ENCODE measurements around the gene MAMDC4.
"Not testable (repeated sequence)": the region's sequence is repeated elsewhere in the genome, so short reads cannot be mapped to it uniquely, and the experiment has no call there.

Gene MAMDC4

GRCh38 chr9:136831720-136832104, 20.4 kb upstream of the MAMDC4 start:
- Histone ChIP-seq H3K4me1 (ENCODE audit: control insufficient read depth, insufficient read depth, low read length, poor library complexity, severe bottlenecking) (no peaks in the 10 kb centered on the region), H3K27me3 (replicated peaks; ENCODE audit: control insufficient read depth, insufficient read depth, low read length, poor library complexity, severe bottlenecking) (no peaks in the 10 kb centered on the region), H3K36me3 (ENCODE audit: control insufficient read depth, insufficient read depth, low read length) (peaks cover 38% of the 10 kb centered on the region), H3K4me3 (ENCODE audit: insufficient read depth, low read depth, low read length, poor library complexity, severe bottlenecking) (no peak overlapping the region), H3K27ac (ENCODE audit: insufficient read depth, low read length, poor library complexity, severe bottlenecking) (no peak overlapping the region), H3K9me3 (ENCODE audit: control insufficient read depth, low read length) (no peaks in the 10 kb centered on the region)
- no peak for DNase-seq

- H3K27me3 ChIP-seq (replicated peaks; ENCODE audit: control insufficient read depth, insufficient read depth, low read length, poor library complexity, severe bottlenecking), result no peaks in the 10 kb centered on the region
- H3K4me3 ChIP-seq (ENCODE audit: insufficient read depth, low read depth, low read length, poor library complexity, severe bottlenecking), result no peak overlapping the region
- no peak overlapping the region for H3K27ac ChIP-seq (ENCODE audit: insufficient read depth, low read length, poor library complexity, severe bottlenecking)
- no peak for DNase-seq
- no peaks in the 10 kb centered on the region for H3K4me1 ChIP-seq (ENCODE audit: control insufficient read depth, insufficient read depth, low read length, poor library complexity, severe bottlenecking)
- peaks cover 37% of the 10 kb centered on the region for H3K36me3 ChIP-seq (ENCODE audit: control insufficient read depth, insufficient read depth, low read length)
- H3K9me3 ChIP-seq (ENCODE audit: control insufficient read depth, low read length), result no peaks in the 10 kb centered on the region
Observed at GRCh38 chr9:136832581-136832980, 19.6 kb upstream of the MAMDC4 start.

- peaks cover 36% of the 10 kb centered on the region for H3K36me3 ChIP-seq (ENCODE audit: control insufficient read depth, insufficient read depth, low read length)
Observed at GRCh38 chr9:136833381-136834048, 18.6 kb upstream of the MAMDC4 start.

GRCh38 chr9:136835162-136835931, 16.8 kb upstream of the MAMDC4 start:
- no peak overlapping the region for H3K27ac ChIP-seq (ENCODE audit: insufficient read depth, low read length, poor library complexity, severe bottlenecking)
- no peak overlapping the region for H3K4me3 ChIP-seq (ENCODE audit: insufficient read depth, low read depth, low read length, poor library complexity, severe bottlenecking)
- no peaks in the 10 kb centered on the region for H3K27me3 ChIP-seq (replicated peaks; ENCODE audit: control insufficient read depth, insufficient read depth, low read length, poor library complexity, severe bottlenecking)
- DNase-seq, result no peak
- no peaks in the 10 kb centered on the region for H3K9me3 ChIP-seq (ENCODE audit: control insufficient read depth, low read length)
- H3K36me3 ChIP-seq (ENCODE audit: control insufficient read depth, insufficient read depth, low read length), result peaks cover 24% of the 10 kb centered on the region
- no peaks in the 10 kb centered on the region for H3K4me1 ChIP-seq (ENCODE audit: control insufficient read depth, insufficient read depth, low read length, poor library complexity, severe bottlenecking)

More at GRCh38 chr9:136833381-136834048, 18.6 kb upstream of the MAMDC4 start:
- not testable (repeated sequence) for H3K4me3 ChIP-seq (ENCODE audit: insufficient read depth, low read depth, low read length, poor library complexity, severe bottlenecking); H3K4me1 ChIP-seq (ENCODE audit: control insufficient read depth, insufficient read depth, low read length, poor library complexity, severe bottlenecking); H3K27me3 ChIP-seq (replicated peaks; ENCODE audit: control insufficient read depth, insufficient read depth, low read length, poor library complexity, severe bottlenecking); H3K9me3 ChIP-seq (ENCODE audit: control insufficient read depth, low read length); DNase-seq; H3K27ac ChIP-seq (ENCODE audit: insufficient read depth, low read length, poor library complexity, severe bottlenecking)

- H3K27me3 ChIP-seq (replicated peaks; ENCODE audit: control insufficient read depth, insufficient read depth, low read length, poor library complexity, severe bottlenecking), result no peaks in the 10 kb centered on the region
- no peak for DNase-seq
- no peak overlapping the region for H3K4me3 ChIP-seq (ENCODE audit: insufficient read depth, low read depth, low read length, poor library complexity, severe bottlenecking)
- H3K4me1 ChIP-seq (ENCODE audit: control insufficient read depth, insufficient read depth, low read length, poor library complexity, severe bottlenecking), result no peaks in the 10 kb centered on the region
- no peaks in the 10 kb centered on the region for H3K9me3 ChIP-seq (ENCODE audit: control insufficient read depth, low read length)
- H3K36me3 ChIP-seq (ENCODE audit: control insufficient read depth, insufficient read depth, low read length), result peaks cover 15% of the 10 kb centered on the region
- H3K27ac ChIP-seq (ENCODE audit: insufficient read depth, low read length, poor library complexity, severe bottlenecking), result no peak overlapping the region
Observed at GRCh38 chr9:136835932-136836904, 15.9 kb upstream of the MAMDC4 start.

GRCh38 chr9:136837146-136837855, 14.8 kb upstream of the MAMDC4 start:
- no peak overlapping the region for H3K27ac ChIP-seq (ENCODE audit: insufficient read depth, low read length, poor library complexity, severe bottlenecking)
- H3K9me3 ChIP-seq (ENCODE audit: control insufficient read depth, low read length), result no peaks in the 10 kb centered on the region
- no peak for DNase-seq
- H3K4me3 ChIP-seq (ENCODE audit: insufficient read depth, low read depth, low read length, poor library complexity, severe bottlenecking), result no peak overlapping the region
- peaks cover 4% of the 10 kb centered on the region for H3K4me1 ChIP-seq (ENCODE audit: control insufficient read depth, insufficient read depth, low read length, poor library complexity, severe bottlenecking)
- H3K27me3 ChIP-seq (replicated peaks; ENCODE audit: control insufficient read depth, insufficient read depth, low read length, poor library complexity, severe bottlenecking), result no peaks in the 10 kb centered on the region
- peaks cover 8% of the 10 kb centered on the region for H3K36me3 ChIP-seq (ENCODE audit: control insufficient read depth, insufficient read depth, low read length)

GRCh38 chr9:136837856-136838277, 14.3 kb upstream of the MAMDC4 start:
- not testable (repeated sequence) for H3K27ac ChIP-seq (ENCODE audit: insufficient read depth, low read length, poor library complexity, severe bottlenecking); H3K4me1 ChIP-seq (ENCODE audit: control insufficient read depth, insufficient read depth, low read length, poor library complexity, severe bottlenecking); H3K9me3 ChIP-seq (ENCODE audit: control insufficient read depth, low read length); DNase-seq; H3K4me3 ChIP-seq (ENCODE audit: insufficient read depth, low read depth, low read length, poor library complexity, severe bottlenecking); H3K27me3 ChIP-seq (replicated peaks; ENCODE audit: control insufficient read depth, insufficient read depth, low read length, poor library complexity, severe bottlenecking); H3K36me3 ChIP-seq (ENCODE audit: control insufficient read depth, insufficient read depth, low read length)

- Histone ChIP-seq H3K36me3 (ENCODE audit: control insufficient read depth, insufficient read depth, low read length) (peaks cover 5% of the 10 kb centered on the region), H3K4me3 (ENCODE audit: insufficient read depth, low read depth, low read length, poor library complexity, severe bottlenecking) (no peak overlapping the region), H3K27ac (ENCODE audit: insufficient read depth, low read length, poor library complexity, severe bottlenecking) (no peak overlapping the region), H3K9me3 (ENCODE audit: control insufficient read depth, low read length) (no peaks in the 10 kb centered on the region), H3K27me3 (replicated peaks; ENCODE audit: control insufficient read depth, insufficient read depth, low read length, poor library complexity, severe bottlenecking) (no peaks in the 10 kb centered on the region), H3K4me1 (ENCODE audit: control insufficient read depth, insufficient read depth, low read length, poor library complexity, severe bottlenecking) (peaks cover 7% of the 10 kb centered on the region)
- no peak for DNase-seq
Observed at GRCh38 chr9:136838314-136839228, 13.6 kb upstream of the MAMDC4 start.

Data from effector memory CD4-positive, alpha-beta T cell (primary cell).